GM21447 (cell line): ENCODE data around the gene PDZD2.
"Not testable (repeated sequence)": the region's sequence is repeated elsewhere in the genome, so short reads cannot be mapped to it uniquely, and the experiment has no call there.

Source experiments
- ATAC-seq: cut with Tn5 transposase; IDR thresholded peaks from one replicate; pipeline ENCODE4 v1.9.1; 2021; ENCODE audit not compliant: unreplicated experiment

Gene PDZD2

GRCh38 chr5:31682851-31683250 is 43.9 kb downstream of the PDZD2 start:
- no peak for ATAC-seq

DNA sequence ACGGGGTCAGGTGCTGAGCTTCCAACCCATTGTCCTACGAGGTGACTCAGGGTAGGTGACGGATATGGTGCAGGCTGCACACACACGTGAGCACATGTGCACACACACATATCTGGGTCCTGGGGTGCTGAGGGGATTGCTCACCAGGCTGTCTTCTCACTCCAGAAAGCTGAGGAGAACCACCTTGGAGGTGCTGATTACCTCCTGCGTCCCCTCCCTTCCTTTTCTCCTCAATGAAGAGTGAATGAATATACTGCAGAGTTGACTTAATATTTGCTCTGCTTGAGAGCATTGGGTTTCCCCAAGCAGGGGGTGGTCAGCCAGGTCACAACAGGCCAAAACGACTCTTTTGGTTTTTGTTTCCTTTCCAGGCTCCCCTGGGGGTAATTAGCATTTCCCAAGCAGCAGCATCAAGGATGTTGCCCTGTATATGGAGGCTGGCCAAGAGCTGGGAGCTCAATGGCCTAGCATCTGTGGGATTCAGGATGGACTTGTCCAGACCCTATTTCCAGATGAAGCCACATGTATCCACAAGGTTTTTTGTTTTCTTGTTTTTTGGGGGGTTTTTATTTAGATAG is 49.7 kb downstream of the PDZD2 start:
- ATAC-seq: no peak

- not testable (repeated sequence) for ATAC-seq
These were observed 52.5 kb downstream of the PDZD2 start for GRCh38 chr5:31691408-31691807.

DNA sequence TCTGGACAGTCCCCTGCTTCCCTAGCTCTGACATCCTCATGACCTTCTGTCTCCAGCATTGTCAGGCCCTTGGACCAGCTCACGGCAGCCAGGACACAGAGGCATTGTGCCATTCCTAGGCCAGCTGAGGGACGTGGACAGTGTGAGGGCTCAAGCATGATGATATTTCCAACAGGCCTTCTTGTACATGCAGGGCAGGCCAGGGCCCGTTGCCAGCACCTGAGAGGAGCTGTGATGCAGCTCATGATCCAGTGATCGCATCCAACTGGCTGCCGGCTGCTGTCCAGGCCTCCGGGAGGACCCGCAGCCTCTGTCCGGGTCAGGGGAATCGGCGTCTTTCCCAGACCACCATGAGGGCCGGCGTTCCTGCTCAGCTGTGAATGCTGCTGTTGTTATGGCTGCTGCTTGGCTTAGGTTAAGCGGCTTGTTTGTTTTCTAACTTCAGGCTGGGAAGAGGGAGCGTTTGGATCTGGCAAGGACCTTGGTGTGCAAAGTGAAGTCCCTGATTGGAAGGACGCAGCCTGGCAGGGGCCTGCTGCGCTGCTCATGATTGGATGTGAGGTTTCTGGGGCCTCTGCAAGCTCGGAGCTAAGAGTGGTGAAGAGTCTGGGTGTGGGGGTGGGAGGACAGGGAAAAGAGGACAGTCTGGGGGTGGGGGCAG is 53.8 kb downstream of the PDZD2 start:
- no peak for ATAC-seq

DNA sequence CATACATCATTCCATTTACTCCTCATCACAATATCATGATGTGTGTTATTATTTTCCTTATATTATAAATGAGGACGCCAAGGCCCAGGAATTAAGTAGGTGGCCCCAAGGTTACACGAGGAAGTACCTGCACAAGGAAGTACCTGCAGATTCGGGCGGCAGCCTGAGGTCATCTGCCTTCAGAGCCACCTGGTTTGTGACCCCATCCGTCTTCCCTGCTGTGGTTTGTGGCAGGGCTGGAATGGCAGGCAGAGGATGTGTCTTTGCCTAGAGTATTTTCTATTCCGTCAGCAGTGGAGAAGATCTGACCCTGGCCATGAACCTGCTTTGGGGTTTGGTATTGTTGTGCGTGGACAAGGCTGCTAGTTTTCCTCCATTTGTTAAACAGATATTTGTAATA is 59.7 kb downstream of the PDZD2 start:
- ATAC-seq: no peak

DNA sequence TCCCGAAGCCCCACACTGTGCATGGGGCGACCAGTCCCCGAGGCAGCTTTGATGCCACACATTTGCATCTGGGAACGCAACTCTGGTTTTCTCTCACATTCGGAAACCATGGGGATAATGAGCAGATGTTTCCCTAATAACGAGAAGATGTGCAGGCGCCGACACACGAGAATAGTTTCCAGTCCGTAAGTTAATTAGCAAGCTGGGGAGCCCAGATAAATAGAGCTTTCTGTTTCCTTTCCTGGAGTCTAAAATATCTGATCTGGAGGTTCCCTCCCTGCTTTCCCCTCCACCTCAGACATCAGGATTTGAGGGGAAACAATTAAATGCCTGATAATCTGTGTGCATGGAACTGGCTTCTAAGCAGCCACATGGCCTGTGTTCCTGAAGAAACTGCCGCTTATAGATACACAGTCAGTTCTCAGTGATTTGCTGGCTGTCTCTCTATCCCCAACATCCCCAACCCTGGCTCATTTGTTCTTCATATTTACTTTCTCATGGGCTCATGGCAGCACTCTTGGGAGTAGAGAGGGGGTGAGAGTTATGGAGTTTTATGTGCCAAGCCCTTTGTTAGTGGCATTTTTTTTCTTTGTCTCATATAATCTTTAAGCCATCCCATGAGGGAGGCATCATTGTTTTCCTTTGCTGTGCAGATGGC is 62.8 kb downstream of the PDZD2 start:
- ATAC-seq: no peak

DNA sequence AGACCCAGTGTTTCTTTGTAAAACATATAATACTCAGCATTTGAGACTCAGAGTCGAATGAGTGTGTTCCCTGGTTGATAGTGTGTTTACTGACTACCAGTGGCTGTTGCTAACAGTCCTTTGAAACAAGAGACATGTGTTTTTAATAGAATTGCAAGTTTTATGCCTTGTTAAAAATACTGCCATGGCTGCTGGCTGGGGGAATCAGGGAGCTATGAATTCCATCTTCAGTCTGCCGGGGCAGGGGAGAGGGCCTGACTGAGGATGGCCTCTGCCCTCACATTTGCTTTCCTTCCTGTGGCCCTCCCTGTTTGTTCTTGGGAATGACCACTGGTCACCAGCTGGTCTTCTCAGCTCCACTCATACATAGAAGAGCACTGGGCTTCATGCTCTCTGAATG is 63.8 kb downstream of the PDZD2 start:
- ATAC-seq: no peak

- no peak for ATAC-seq
These were observed 64.8 kb downstream of the PDZD2 start for GRCh38 chr5:31703757-31704156.

- no peak for ATAC-seq
These were observed 67.3 kb downstream of the PDZD2 start for GRCh38 chr5:31706186-31706585.

DNA sequence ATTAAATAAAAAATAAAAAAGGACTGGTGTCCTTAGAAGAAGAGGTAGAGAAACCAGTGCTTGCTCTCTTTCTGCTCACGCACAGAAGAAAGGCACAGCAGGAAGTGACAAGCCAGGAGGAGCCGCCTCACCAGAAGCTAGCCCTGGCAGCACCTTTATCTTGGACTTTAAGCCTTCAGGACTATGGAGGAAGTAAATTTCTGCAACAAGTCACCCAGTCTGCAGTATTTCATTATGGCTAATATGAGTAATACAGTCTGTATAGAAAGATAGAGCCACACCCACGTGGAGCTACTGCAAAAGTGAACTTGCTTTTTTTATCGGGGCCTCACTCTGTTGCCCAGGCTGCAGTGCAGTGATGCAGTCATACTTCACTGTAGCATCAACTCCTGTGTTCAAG is 68.4 kb downstream of the PDZD2 start:
- no peak for ATAC-seq

GRCh38 chr5:31708089-31708488 is 69.2 kb downstream of the PDZD2 start:
- no peak for ATAC-seq

- ATAC-seq: no peak
These were observed 72.4 kb downstream of the PDZD2 start for GRCh38 chr5:31711363-31711762.

DNA sequence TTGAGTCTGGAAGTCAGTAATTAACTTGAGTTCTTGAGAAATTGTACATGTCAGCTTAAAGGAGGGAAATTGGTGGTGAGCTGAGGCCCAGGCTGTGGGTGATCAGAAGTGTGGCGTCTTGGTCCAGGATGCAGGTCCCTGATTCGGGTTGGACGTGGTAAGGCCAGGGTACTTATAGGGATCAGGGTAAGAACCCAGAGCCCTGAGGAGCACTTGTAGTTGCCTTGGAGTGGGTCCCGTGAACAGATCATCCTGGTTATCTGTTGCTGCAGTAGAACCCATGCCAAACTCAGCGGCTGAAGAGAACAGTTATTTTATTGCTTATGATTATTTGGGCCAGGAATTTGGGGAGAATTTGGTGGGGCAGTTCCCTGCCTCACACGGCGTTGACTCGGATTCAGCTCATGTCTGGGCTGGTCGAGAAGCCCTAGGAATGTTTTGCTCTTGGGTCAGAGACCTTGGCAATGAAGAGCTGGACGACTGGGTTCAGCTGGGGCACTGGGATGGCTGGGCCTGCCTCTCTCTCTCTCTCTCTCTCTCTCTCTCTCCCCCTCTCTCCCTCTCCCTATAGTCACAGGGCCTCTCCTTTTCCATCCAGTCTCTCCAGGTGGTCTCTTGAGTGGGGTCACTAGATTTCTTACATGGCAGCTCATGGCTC is 73.1 kb downstream of the PDZD2 start:
- no peak for ATAC-seq

DNA sequence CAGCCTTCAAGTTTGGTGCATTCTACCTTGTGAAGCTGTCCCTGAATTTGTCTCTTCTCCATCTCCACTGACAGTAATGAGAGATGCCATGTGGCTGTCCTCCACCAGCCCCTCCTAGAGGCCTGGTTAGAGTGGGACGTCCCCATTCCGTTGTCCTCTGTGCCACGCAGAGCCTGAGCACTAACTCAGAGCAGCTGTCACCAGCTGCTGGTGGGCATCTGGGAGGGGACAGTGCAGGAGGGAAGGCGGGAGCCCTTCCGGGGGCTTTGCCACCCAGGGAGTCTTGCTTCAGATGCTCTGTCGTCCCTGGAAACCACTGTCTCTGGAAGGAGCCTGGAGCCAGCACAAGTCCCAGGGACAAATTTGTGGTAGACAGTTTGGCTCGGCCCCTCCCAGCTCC is 78.6 kb downstream of the PDZD2 start:
- no peak for ATAC-seq

GRCh38 chr5:31720004-31720403 is 81.1 kb downstream of the PDZD2 start:
- ATAC-seq: no peak

DNA sequence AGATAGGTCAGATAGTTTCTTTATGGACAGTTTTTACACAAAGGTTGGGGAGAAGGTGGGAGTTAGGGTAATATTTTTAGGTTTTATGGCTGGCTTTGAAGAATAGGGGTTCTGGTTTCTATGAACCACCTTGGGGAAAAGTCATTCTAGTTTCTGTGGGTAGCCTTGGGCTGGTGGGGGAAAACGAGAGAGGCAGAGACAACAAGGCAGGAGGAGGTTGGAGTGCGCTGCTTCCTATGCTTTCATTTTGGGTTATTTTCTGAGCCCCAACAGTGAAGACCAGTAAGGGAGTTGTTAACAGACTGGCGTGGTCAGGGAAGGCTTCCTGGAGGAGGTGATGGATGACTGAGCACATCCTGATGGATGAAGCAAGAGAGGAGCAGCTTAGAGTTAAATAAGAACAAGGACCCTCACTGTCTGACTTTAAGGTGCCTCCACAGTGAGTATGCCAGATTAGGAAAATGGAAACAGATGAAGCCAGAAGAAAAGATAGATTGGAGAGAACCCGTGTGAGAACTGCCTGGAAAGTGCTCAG is 81.9 kb downstream of the PDZD2 start:
- no peak for ATAC-seq

GRCh38 chr5:31722111-31722510 is 83.2 kb downstream of the PDZD2 start:
- no peak for ATAC-seq

- ATAC-seq: no peak
These were observed 87.1 kb downstream of the PDZD2 start for GRCh38 chr5:31725996-31726395.

DNA sequence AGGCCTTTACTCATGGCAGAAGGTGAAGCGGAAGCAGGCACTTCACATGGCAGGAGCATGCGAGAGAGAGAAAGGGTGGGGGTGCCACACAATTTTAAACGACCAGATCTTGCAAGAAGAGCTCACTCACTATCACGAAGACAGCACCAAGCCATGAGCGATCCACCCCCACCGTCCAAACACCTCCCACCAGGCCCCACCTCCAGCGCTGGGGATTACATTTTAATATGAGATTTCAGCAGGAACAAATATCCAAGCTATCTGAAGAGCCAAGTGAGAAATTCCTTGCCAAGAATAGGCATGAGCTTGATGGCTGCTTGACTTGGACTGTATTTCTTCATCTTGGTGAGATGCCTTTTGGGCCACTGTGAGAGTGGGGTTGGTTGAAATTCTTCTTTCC is 88.0 kb downstream of the PDZD2 start:
- ATAC-seq: no peak

DNA sequence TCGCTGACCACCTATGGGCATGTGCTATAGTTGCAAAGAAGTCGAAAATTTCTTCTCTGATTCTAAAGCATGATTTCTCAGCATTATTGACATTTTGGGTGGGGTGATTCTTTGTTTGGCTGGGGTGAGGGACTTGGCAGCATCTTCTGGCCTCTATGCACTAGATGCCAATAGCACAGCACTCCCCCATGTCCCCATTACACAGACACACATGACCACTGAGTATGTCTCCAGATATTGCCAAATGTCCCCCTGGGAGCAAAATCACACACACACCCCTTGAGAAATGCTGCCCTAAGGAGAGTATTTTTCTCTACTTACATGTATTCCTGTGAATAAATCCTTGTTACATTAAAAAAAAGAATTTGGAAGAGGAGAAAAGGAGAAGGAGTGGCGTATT is 89.1 kb downstream of the PDZD2 start:
- ATAC-seq: no peak

- ATAC-seq: not testable (repeated sequence)
These were observed 89.9 kb downstream of the PDZD2 start for GRCh38 chr5:31728806-31729205.

GRCh38 chr5:31730139-31730538 is 91.2 kb downstream of the PDZD2 start:
- ATAC-seq: no peak
